Endothelial cell of umbilical vein (primary cell): Measurements from ENCODE around the gene RASAL3. TPM values are rescaled to one million over a fixed set of nuclear protein-coding genes. Genes with fewer than 3 reads are reported as not detected.

Experiments
- BruUV-seq: library from RNA; stranded (reverse); fragments of 400-500 nt; replicated peaks from 2 replicates; lab custom pipeline; 2021; lab: Mats Ljungman, UMichigan
- CTCF ChIA-PET: fragments of 300-600, 350-600 bp; sonication (Branson Sonifier 250); formaldehyde crosslinking; loops from one replicate; lab custom pipeline; 2021; ENCODE audit warnings: antibody characterized with exemption, inconsistent platforms; lab: Charles Lee
- POLR2A ChIA-PET: fragments of 300-600, 350-600 bp; sonication (Branson Sonifier 250); formaldehyde crosslinking; loops from one replicate; lab custom pipeline; 2021; ENCODE audit warnings: antibody characterized with exemption, inconsistent platforms; lab: Charles Lee
- DNase-seq: peaks from one replicate; pipeline ENCODE4 v3.0.0-alpha.2; 2011; ENCODE audit warnings: low read depth, low spot score
- FAIRE-seq: peaks from 2 replicates; lab custom pipeline; 2011; peaks lifted over from hg19 to GRCh38; lab: Jason Lieb, UNC
- H2AFZ ChIP-seq: 2 replicates; pipeline ENCODE4 v1.6.0; 2012; ENCODE audit warnings: low read depth, low read length, control low read depth, inconsistent platforms
- H3K27ac ChIP-seq: 2 replicates; pipeline ENCODE4 v1.5.1; 2011; ENCODE audit warnings: low read depth, mild to moderate bottlenecking, control low read depth, low read length, moderate library complexity; ENCODE audit not compliant: insufficient read depth
- H3K27me3 ChIP-seq, 2 experiments: 2 replicates each; pipeline versions ENCODE4 v1.6.0 to v1.6.1; 2011; ENCODE audit warnings: low read length in 2 of 2, mixed read lengths in 1 of 2; ENCODE audit not compliant: control insufficient read depth in 2 of 2, insufficient read depth in 2 of 2
- H3K36me3 ChIP-seq, 2 experiments: 2 replicates in 1 of 2; 3 replicates in 1 of 2; pipeline ENCODE4 v1.5.1; 2011; ENCODE audit warnings: low read length in 2 of 2, mild to moderate bottlenecking in 1 of 2, moderate library complexity in 1 of 2; ENCODE audit not compliant: control insufficient read depth in 2 of 2, insufficient read depth in 2 of 2; ENCODE audit errors: extremely low read depth in 1 of 2
- H3K4me1 ChIP-seq: 3 replicates; pipeline ENCODE4 v1.5.1; 2011; ENCODE audit warnings: mild to moderate bottlenecking, low read length; ENCODE audit not compliant: control insufficient read depth, insufficient read depth; ENCODE audit errors: extremely low read depth
- H3K4me2 ChIP-seq: 2 replicates; pipeline ENCODE4 v1.6.1; 2011; ENCODE audit warnings: low read length, control low read depth, mixed read lengths; ENCODE audit not compliant: insufficient read depth
- H3K4me3 ChIP-seq, 3 experiments: fragments of 200-600 bp in 1 of 3; sonication (generic), shearing (Covaris generic) in 1 of 3; replicated peaks in 1 of 3; 2 replicates each; pipeline ENCODE4 v1.5.1; 2011 to 2016; ENCODE audit warnings: control low read depth in 3 of 3, low read length in 3 of 3, mild to moderate bottlenecking in 2 of 3, inconsistent platforms in 1 of 3, low read depth in 1 of 3, moderate library complexity in 1 of 3; ENCODE audit not compliant: insufficient read depth in 1 of 3
- H3K79me2 ChIP-seq: 2 replicates; pipeline ENCODE4 v1.6.0; 2012; ENCODE audit warnings: low read length, inconsistent platforms; ENCODE audit not compliant: control insufficient read depth, insufficient read depth
- H3K9ac ChIP-seq: replicated peaks from 2 replicates; pipeline ENCODE3; 2011; ENCODE audit warnings: low read length, control low read depth; ENCODE audit not compliant: insufficient read depth; ENCODE audit errors: extremely low read depth
- H3K9me1 ChIP-seq: replicated peaks from 3 replicates; pipeline ENCODE4 v1.6.0; 2011; ENCODE audit warnings: mild to moderate bottlenecking, low read length; ENCODE audit not compliant: control insufficient read depth, insufficient read depth; ENCODE audit errors: extremely low read depth
- H3K9me3 ChIP-seq: replicated peaks from 2 replicates; pipeline ENCODE4 v1.5.1; 2012; ENCODE audit warnings: low read length, inconsistent platforms; ENCODE audit not compliant: control insufficient read depth, insufficient read depth
- H4K20me1 ChIP-seq: replicated peaks from 2 replicates; pipeline ENCODE3; 2011; ENCODE audit warnings: mild to moderate bottlenecking, low read length; ENCODE audit not compliant: control insufficient read depth, insufficient read depth; ENCODE audit errors: extremely low read depth
- CTCF ChIP-seq, 2 donors: IDR thresholded peaks; 1 replicate in 1 of 2; 2 replicates in 1 of 2; pipeline ENCODE4 v1.5.1; 2011; ENCODE audit warnings: low read length in 2 of 2, mild to moderate bottlenecking in 2 of 2, moderate library complexity in 2 of 2, control low read depth in 1 of 2, inconsistent platforms in 1 of 2, low read depth in 1 of 2; ENCODE audit not compliant: insufficient read depth in 1 of 2; ENCODE audit errors: extremely low read depth in 1 of 2
- EZH2 ChIP-seq: IDR thresholded peaks from 2 replicates; pipeline ENCODE4 v1.6.1; 2012; ENCODE audit warnings: borderline replicate concordance, low read depth, mild to moderate bottlenecking, moderate library complexity, low read length, inconsistent platforms; ENCODE audit not compliant: severe bottlenecking
- FOS ChIP-seq: IDR thresholded peaks from 2 replicates; pipeline ENCODE4 v1.6.1; 2011; ENCODE audit warnings: mild to moderate bottlenecking, low read length, moderate library complexity, borderline replicate concordance; ENCODE audit not compliant: insufficient read depth
- GATA2 ChIP-seq: IDR thresholded peaks from 2 replicates; pipeline ENCODE4 v1.7.0; 2011; ENCODE audit warnings: low read depth, mild to moderate bottlenecking, moderate library complexity, mixed read lengths, low read length; ENCODE audit not compliant: insufficient read length, insufficient read depth
- JUN ChIP-seq: IDR thresholded peaks from 2 replicates; pipeline ENCODE4 v1.6.1; 2011; ENCODE audit warnings: borderline replicate concordance, low read depth; ENCODE audit not compliant: insufficient read length, insufficient read depth
- MAX ChIP-seq: IDR thresholded peaks from 2 replicates; pipeline ENCODE4 v1.6.1; 2011; ENCODE audit not compliant: insufficient read depth, insufficient read length
- MYC ChIP-seq: IDR thresholded peaks from one replicate; pipeline ENCODE4 v1.6.1; 2011; ENCODE audit warnings: mild to moderate bottlenecking, low read depth, low read length
- POLR2A ChIP-seq: IDR thresholded peaks from 2 replicates; pipeline ENCODE4 v1.6.1; 2012; ENCODE audit warnings: low read depth, mild to moderate bottlenecking, control low read depth, low read length
- POLR2AphosphoS5 ChIP-seq: IDR thresholded peaks from 2 replicates; pipeline ENCODE4 v1.6.1; 2012; ENCODE audit warnings: low read depth, mild to moderate bottlenecking, control low read depth, low read length, moderate library complexity; ENCODE audit not compliant: insufficient read depth
- dilution Hi-C: fragments of 300-500 bp; cut with MboI; formaldehyde crosslinking; loops from one replicate; pipeline ENCODE4 v1.15.0; 2019; ENCODE audit warnings: low sequenced_read_pairs; ENCODE audit not compliant: extremely low pct_ligation_motif_present
- intact Hi-C: fragments of 100-400 bp; cut with micrococcal nuclease; formaldehyde crosslinking; loops from one replicate; pipeline ENCODE4 v1.10.0; 2022
- polyA plus RNA-seq, 4 experiments: library from polyadenylated mRNA; depleted of rRNA in 3 of 4; stranded (reverse) in 3 of 4; unstranded in 1 of 4; fragments of >200 nt; gene quantifications; 2 replicates each; pipeline versions ENCODE4 v1.2.1 to v1.2.3, GENCODE V29; 2011 to 2012; ENCODE audit warnings: missing spikeins in 1 of 4
- total RNA-seq: library from RNA; stranded (reverse); gene quantifications from 2 replicates; pipeline ENCODE4 v1.2.3, GENCODE V29; 2021

The RASAL3 gene
- total and polyA plus RNA-seq, 2 donors (not counting 3 experiments of a cell fraction or from before 2014, with no cell fraction given) = 4.1 to 5.7 TPM

GRCh38 chr19:15423130-15423529 lies 41.2 kb downstream of the RASAL3 start:
- ChIA-PET POLR2A (no interaction called here), CTCF (interaction anchor here (1.7 kb wide), 1 partner anchor 133 kb away, joined by 5 read pairs; no protein-coding TSS in a partner anchor)
- Histone ChIP-seq H3K27ac (no peak overlapping the region), H3K9me1 (no peaks in the 10 kb centered on the region), H4K20me1 (no peaks in the 10 kb centered on the region), H3K79me2 (peaks cover 10% of the 10 kb centered on the region), H3K27me3 (no peaks in the 10 kb centered on the region), H2AFZ (no peak overlapping the region), H3K36me3 (peaks cover 8 to 50% of the 10 kb centered on the region in 2 experiments), H3K9ac (no peak overlapping the region), H3K4me2 (no peak overlapping the region), H3K4me1 (peaks cover 4% of the 10 kb centered on the region), H3K4me3 (no peak overlapping the region), H3K9me3 (no peaks in the 10 kb centered on the region)
- DNase-seq = no peak
- TF ChIP-seq JUN (no peak), EZH2 (no peak), POLR2AphosphoS5 (no peak), FOS (no peak), GATA2 (no peak), MYC (no peak), MAX (no peak), POLR2A (no peak), CTCF (IDR thresholded peaks at IDR 0.05; ENCODE audit: extremely low read depth in 1 of 2, insufficient read depth in 1 of 2, low read depth in 1 of 2, low read length in 2 of 2) (no peak)
- no TSS peak for BruUV-seq
- no peak for FAIRE-seq
- intact Hi-C loops (no loop called here), dilution Hi-C loops (no loop called here)
